GM04504 (cell line): Measurements from ENCODE around the gene INSR.

Source experiments
- DNase-seq: peaks from one replicate; pipeline ENCODE4 v3.0.0-alpha.2; 2012; ENCODE audit warnings: low read depth

The INSR gene

DNA sequence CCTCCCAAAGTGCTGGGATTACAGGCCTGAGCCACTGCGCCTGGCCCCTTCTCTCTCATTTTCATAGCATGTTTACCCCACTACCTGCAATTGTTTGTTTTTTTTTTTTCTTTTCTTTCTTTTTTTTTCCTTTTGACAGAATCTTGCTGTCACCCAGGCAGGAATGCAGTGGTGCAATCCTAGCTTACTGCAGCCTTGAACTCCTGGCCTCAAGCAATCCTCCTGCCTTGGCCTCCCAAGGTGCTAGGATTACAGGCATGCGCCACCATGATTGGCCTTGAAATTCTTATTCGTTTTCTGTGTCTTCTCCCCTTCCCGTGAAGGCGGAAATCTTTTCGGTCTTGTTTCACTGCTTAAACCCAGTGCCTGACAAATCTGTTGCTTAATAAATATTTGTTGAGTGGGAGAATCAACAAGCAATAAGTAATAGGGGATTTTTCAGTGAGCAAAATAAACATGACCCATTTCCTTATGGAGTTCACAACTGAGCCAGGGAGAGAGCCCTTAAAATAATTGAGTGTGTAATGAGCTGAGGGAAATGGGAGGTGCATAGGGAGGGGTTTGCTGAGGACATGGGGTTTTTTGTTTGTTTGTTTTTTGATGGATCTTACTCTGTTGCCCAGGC, 1.8 kb upstream of the INSR start:
- no peak for DNase-seq

DNA sequence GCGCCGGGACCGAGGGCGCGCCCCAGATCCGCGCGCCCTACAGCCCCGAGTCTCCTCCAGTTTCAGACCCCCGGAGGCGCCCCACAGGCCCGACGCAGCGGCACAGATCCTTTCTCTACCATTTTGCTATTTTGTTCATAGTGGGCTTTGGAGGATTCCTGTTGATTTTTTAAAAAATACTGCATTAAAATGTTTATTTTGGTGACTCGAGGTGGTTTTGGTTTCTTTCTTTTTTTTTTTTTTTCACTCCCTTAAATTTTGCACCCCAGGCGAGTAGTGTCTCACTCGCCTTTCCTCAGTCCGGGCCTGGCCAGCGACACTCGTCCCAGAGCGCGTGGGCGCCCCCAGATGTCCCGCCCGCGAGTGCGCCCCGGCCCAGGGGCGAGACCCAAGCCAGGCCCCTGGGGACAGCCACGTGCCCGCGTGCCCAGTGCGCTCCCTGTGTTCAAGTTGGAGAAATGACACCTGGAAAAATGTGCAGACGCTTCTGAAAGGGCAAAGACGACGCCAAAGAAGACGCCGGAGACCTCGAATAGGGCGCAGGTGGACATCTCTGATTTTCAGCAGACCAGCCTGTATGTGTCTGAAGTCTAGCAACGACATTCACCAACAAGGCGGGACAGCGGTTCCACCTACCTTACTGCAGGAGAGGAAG, 471 bp upstream of the INSR start:
- no peak for DNase-seq

DNA sequence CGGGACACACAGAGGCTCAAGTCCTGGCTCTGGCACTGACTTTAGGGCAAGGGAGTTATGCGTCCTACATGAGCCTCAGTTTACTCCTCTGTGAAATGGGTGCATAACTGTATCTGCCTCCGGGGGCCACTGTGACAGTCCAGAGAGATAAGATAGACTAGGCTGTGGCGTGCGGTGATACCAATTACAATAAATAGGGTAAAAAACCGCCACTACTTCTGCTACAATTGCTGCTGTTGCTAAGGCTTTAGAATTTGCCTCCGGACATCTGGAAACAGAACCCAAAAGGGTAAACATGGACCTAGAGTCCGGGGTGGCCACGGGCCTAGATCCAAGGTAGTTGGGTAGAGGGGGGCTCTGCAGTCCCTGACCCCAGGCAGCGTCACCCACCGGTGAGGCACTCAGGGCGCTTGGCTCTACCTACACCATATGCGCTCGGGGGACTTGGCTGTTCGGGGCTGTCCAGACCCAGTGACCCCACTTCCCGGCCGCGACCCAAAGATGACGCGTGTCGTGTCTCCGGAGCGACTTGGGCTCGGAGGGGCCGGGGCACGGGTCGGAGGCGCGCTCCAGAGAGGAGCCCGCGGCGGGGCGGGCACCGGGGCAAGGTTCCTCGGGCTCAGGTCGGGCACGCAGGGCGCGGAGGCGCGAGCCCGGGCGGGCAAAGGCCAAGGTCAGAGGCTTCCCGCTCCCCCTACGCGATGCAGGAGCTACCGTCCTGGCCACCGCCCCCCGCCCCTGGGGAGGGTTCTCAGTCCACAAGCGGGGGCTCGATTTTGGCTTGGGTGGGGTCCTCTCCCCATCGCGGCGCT, 1.1 kb downstream of the INSR start:
- no peak for DNase-seq

DNA sequence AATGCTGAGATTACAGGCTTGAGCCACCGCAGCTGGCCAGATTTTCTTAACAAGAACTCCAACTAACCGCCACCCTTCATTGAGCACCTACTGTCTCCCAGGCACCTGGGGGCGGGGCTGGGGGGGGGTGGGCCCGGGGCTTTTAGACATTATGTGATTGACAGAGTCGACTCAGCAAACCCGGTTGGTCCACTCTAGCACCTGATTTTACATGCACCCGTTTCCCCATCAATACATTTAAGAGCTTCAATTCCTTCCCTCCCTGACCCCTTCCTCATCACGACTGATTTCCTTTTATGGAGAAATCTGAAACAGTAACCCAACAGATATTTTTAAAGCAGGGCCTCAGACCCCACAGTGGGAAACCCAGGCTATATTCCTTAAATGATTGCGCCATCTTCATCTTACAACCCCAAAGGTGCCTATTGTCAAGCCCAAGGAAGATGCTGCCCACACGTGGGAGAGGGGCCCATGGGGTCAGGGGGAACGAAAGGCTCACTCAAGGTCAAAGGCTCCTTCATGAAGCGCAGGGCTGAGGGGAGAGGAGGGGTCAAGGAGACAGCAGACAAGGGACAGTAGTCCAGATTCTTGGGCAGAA, 1.8 kb downstream of the INSR start:
- no peak for DNase-seq

DNA sequence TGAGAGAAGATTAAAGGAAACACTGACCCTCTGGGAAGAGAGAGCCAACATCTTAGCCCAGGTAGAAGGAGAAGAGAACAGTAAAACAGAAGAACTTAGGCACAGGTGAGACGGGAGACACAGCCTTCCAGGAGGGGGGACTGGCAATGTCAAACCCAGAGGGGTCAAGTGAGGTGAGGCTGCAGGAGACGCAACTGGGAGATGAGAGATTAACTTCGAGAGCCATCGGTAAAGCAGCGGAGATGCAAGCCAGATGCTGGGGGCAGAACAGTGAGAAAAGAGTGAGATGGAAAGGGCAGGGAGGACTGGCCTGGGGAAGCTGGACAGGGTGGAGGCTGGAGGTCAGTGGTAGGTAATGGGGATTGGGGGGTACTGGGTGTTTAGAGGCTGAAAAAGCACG, 5.2 kb downstream of the INSR start:
- no peak for DNase-seq

DNA sequence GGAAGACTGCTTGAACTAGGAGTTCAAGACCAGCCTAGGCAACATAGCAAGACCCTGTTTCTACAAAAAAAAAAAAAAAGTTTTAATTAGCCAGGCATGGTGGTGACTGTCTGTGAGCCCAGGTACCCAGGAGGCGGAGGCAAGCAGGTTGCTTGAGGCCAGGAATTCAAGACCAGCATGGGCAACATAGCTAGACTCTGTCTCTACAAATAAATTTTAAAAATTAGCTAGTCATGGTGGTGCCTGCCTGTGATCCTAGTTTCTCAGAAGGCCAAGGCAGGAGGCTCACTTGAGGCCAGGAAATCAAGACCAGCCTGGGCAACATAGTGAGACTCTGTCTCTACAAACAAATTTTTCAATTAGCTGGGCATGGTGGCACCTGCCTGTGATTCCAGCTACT, 6.1 kb downstream of the INSR start:
- DNase-seq = no peak

DNA sequence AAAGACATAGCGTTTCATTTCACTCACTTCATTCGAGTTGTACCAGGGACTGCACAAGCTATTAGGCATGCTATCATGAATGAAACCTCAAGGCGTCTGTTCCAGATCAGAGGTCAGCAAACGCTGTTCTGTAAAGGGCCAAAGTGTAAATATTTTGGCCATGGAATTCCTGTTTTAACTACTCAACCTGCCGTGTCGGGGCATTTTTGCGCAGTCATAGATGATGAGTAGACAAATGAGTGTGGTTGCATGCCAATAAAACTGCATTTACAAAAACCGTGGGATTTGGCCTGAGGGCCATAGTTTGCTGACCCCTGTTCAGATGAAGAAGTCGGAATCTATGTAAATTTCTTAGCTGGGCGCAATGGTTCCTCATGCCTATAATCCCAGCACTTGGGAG, 6.5 kb downstream of the INSR start:
- DNase-seq = no peak

DNA sequence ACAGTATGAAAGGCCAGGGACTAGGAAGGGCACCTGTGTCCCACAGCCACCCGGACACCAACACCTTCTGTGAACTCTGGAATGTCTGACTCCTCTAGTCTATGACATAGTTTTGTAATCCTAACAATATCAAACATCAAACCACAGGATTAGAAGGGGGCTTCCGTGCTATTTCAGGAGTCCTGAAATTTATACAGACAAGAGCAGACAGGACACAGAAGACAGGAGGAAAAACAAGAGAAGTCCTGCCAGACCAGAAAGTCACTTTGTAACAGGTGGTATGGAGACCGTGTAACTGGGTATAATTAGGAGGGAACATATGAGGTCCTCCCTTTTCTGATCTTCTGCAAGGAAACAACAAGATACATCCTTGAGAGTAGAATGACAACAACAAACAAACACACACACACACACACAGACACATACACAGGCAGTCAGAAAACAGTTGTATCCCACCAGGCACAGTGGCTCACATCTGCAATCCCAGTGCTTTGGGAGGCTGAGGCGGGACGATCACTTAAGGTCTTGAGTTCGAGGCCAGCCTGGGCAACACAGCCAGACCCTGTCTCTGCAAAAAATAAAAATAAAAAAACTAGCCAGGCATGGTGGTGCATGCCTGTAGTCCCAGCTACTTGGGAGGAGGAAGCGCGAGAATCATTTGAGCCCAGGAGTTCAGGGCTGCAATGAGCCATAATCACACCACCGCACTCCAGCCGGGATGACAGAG, 13.1 kb downstream of the INSR start:
- DNase-seq = no peak

DNA sequence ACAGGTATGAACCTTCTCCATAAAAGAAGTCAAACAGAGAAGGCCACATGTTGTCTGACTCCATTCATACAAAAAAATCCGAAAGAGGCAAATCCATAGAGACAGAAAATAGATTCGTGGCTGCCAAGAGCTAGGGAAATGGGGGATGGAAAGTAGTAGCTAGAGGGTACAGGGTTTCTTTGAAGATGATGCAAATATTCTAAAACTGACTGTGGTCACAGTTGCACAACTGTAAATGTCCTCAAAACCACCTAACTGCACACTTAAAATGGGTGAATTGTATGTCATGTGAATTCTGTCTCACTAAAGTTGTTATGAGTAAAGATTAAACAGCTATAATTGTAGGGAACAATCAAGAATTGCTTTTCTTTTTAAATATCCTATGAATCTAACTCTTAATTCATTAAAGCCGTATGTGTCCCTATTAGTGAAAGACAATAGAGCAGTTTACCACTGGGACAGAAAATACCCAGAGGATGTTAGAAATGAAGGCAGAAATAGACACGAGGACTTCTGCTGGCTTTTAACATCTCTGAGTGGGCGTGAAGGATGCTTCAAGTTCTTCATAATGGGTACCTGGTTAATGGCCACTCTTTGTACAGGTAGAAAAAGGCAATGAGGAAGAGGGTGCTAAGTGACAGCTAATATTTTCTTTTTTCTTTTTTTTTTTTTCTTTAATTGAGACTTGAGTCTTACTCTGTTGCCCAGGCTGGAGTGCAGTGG, 21.2 kb downstream of the INSR start:
- no peak for DNase-seq

DNA sequence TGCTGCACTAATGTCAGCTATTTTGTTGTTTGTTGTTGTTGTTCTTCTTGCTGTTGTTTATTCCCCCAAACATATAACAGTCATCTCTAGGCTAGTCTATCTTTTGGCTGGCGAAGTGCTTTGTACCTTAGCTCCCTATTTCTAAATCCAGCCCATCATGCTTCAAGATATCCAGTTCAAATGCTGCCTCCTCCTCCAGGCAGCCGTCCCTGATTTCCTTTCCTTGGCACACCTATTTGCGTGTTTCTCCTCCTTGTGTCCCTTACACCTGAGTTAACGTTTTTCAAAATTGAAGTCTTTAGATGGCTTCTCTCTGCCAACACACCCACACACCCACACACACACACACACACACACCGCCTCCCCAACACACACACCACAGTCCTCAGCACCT, 25.5 kb downstream of the INSR start:
- DNase-seq = no peak

DNA sequence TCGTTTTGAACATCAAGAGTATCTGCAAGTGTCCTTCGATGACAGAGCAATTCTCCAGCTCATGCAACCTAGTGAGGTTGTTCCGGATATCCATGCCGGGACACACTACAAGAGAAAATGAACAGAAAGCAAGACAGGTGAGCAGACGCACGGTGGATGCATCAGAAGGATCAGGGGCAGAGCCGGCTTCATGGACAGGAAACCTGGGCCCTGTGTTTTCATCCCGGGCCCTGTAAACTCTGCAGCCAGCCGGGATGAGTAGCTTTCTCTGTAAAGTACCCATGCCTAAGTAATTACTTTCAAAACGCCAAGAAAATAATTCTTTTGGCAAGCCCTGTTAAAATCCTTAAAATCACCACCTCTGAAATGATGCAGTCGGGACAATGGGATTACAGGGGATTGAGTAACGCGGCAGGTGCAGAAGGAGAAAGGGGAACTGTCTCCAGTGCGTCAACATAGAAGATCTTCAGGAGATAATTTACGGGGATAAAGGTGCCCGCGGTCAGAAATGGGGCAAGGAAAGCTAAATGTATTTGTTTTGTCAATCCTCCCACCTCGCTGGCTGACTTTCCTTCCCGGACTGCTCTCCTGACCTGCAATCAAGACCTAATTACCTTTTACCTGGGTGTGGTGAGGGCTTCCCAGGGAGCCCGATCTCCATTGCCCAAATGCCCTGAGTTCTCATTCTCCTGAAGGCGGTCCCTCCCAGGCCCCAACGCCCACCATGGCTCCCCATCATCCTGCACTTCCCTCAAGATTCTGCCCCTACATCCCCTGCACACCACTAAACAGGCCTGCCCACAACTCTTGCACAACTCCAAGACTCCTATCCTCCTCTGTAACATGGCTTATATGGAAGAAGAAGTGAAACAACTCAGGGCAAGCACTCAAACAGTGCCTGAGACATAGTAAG, 26.2 kb downstream of the INSR start:
- DNase-seq = no peak

DNA sequence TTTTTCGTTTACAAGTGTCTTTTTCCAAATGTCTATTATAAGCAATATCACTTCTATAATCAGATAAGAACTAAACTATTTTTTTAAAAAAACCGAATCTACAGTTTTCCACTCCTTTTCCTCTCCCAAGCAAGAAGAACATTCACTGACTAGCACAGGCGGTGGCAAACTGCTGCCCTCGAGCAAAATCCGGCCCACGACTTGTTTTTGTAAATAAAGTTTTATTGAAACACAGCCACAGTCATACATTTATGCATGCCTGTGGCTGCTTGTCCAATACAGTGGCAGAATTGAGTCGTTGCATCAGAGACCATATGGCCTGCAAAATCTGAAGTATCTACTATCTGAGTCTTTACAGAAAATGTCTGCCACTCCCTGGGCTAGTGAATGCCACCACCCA, 27.4 kb downstream of the INSR start:
- no peak for DNase-seq

DNA sequence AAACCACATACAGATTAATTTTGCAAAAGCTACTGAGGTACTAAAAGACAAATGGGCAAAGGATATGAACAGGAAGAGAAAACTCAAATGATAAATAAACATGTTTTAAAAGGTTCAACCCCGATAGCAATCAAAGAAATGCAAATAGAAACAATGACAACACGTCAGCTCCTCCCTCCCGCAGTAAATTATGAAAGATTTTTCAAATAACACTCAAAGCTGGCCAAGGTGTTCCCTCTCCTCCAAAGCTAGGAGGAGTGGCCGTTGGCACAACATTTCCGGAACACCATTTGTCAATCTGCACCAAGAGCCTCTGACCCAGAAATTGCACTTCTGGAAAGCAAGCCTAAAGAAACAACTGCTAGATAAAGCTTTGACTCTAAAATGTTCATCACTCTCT, 28.3 kb downstream of the INSR start:
- no peak for DNase-seq

DNA sequence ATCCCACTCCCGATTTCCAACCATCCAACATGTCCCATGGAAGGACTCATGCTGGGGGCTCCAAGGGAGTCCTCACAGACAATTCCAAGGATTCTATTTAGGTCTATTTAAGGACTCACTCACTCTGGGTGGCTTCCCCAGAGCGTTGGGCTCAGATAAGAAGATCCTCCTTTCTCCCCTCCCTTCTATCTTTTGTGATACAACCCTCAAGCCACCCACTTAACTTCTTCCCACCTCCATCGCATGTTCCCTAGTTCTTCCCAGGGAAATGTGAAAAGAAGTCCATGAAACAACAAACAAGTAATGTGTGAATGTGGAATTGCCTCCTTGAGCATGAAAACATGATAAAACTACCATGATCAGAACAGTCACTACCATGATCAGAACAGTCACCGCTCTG, 29.4 kb downstream of the INSR start:
- DNase-seq = no peak

DNA sequence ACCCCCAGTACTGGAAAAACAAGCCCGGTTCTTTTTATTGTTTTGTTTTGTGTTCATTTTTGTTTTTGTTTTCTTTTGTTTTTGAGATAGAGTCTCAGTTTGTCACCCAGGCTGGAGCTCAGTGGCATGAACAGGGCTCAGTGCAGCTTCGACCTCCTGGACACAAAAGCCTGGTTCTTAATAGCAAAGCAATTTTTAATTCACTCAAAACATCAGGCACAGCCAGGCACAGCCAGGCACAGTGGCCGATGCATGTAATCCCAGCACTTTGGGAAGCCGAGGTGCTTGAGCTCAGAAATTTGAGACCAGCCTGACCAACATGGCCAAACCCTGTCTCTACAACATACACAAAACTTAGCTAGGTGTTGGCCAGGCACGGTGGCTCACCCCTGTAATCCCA, 30.7 kb downstream of the INSR start:
- no peak for DNase-seq

DNA sequence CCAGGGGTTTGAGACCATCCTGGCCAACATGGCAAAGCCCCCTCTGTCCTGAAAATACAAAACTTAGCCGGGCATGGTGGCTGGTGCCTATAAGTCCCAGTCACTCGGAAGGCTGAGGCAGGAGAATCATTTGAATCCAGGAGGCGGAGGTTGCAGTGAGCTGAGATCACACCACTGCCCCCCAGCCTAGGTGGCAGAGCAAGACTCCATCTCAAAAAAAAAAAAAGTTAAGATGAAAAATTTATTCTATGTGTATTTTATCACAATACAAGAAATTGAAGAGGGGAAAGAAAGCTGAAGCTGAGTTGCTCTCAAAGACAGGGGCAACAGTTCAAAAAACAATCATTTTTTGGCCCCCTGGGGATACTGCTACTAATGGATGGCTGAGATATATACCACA, 31.1 kb downstream of the INSR start:
- DNase-seq = no peak

DNA sequence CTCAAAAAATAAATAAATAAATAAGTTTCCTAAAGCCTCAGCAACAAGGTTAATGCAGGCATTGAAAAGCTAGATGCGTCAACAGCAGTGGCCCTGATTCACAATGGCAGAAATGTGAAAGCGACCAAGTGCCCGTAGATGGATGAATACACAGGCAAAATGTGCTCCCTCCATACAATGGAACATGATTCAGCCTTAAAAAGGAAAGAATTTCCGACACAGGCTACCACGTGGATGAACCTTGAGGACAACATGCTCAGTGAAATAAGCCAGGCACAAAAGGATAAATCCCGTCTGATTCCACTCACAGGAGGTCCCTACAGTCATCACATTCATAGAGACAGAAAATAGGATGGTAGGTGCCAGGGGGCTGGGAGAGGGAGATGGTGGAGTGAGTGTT, 31.7 kb downstream of the INSR start:
- no peak for DNase-seq

DNA sequence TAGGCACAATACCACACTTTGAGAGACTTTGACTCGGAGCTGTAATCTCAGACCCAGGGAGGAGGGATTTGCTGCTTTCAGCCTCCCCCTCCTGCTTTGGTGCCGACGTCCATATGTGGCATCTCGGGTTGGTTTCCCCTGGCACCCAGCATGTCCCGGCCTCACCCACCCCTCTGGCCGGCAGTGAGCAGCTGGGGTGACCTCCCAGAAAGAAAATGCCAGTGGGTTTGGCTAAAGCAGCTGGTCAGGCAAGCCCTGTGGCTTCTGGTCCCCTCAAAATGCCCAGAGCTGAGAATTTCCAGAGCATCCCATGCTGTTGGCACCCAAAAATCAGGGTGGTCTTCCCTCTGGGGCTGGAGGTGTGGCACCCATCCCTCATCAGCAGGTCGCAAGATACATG, 34.1 kb downstream of the INSR start:
- DNase-seq = no peak

DNA sequence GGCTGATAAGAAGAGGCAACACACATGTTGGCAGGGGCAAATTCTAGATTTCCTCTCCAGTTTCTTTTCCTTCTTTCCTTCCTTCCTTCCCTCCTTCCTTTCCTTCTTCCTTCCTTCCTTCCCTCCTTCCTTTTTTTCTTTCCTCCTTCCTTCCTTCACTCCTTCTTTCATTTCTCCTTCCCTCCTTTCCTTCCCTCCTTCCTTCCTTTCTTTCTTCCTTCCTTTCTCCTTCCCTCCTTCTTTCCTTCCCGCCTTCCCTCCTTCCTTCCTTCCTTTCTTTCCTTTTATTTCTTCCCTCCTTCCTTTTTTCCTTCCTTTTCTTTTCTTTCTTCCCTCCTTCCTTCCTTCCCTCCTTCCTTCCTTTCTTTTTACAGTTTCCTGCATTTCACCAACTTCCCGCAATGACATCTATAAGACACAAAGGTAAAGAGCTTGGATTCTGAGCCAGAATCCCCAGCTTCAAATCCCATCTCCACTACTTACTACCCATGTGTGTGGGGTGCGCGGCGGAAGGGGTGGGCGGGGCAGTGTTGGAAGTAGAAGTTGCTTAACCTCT, 35.3 kb downstream of the INSR start:
- no peak for DNase-seq
